ENCODE results near the gene FBXO5. TPM values are rescaled to one million over a fixed set of nuclear protein-coding genes. Genes with fewer than 3 reads are reported as not detected.

Gene FBXO5
- total and polyA plus RNA-seq, 9 of the 15 experiments (the other 6 are each of a cell fraction or from before 2014, with no cell fraction given): 17.8 to 89.3 (median 62.9) TPM

GRCh38 chr6:153002613-153003365, 19.9 kb upstream of the FBXO5 start, which contains the start of gene MTRF1L (continued):
- TF ChIP-seq, protein P1, sequence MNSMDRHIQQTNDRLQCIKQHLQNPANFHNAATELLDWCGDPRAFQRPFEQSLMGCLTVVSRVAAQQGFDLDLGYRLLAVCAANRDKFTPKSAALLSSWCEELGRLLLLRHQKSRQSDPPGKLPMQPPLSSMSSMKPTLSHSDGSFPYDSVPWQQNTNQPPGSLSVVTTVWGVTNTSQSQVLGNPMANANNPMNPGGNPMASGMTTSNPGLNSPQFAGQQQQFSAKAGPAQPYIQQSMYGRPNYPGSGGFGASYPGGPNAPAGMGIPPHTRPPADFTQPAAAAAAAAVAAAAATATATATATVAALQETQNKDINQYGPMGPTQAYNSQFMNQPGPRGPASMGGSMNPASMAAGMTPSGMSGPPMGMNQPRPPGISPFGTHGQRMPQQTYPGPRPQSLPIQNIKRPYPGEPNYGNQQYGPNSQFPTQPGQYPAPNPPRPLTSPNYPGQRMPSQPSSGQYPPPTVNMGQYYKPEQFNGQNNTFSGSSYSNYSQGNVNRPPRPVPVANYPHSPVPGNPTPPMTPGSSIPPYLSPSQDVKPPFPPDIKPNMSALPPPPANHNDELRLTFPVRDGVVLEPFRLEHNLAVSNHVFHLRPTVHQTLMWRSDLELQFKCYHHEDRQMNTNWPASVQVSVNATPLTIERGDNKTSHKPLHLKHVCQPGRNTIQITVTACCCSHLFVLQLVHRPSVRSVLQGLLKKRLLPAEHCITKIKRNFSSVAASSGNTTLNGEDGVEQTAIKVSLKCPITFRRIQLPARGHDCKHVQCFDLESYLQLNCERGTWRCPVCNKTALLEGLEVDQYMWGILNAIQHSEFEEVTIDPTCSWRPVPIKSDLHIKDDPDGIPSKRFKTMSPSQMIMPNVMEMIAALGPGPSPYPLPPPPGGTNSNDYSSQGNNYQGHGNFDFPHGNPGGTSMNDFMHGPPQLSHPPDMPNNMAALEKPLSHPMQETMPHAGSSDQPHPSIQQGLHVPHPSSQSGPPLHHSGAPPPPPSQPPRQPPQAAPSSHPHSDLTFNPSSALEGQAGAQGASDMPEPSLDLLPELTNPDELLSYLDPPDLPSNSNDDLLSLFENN (IDR thresholded peaks at IDR 0.05; ENCODE audit: low read depth in 2 of 2, low read length in 2 of 2): no peak; a peak in 1 of 4 replicates
- TF ChIP-seq, protein P2, sequence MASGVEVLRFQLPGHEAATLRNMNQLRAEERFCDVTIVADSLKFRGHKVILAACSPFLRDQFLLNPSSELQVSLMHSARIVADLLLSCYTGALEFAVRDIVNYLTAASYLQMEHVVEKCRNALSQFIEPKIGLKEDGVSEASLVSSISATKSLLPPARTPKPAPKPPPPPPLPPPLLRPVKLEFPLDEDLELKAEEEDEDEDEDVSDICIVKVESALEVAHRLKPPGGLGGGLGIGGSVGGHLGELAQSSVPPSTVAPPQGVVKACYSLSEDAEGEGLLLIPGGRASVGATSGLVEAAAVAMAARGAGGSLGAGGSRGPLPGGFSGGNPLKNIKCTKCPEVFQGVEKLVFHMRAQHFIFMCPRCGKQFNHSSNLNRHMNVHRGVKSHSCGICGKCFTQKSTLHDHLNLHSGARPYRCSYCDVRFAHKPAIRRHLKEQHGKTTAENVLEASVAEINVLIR (CRISPR knock-in tag; IDR thresholded peaks at IDR 0.05): peak; percentile 40; the same call in 1 of the 2 replicates
- TF ChIP-seq POU5F1 (IDR thresholded peaks at IDR 0.05; ENCODE audit: borderline replicate concordance, low read depth, low read length, partially characterized antibody): no peak
- peak; percentile 48; the same call in 1 of the 2 replicates for TF ChIP-seq NCOA1 (IDR thresholded peaks at IDR 0.05; ENCODE audit: low read depth)
- TF ChIP-seq BMI1 (IDR thresholded peaks at IDR 0.05; ENCODE audit: low read length): no peak
- no peak for TF ChIP-seq WHSC1 (IDR thresholded peaks at IDR 0.05; ENCODE audit: low read length)
- TF ChIP-seq ZNF316 (IDR thresholded peaks at IDR 0.05): peak; percentile 1; the same call in 1 of the 2 replicates
- TF ChIP-seq ZNF408 (CRISPR knock-in tag; IDR thresholded peaks at IDR 0.05; ENCODE audit: low read depth): no peak
- TF ChIP-seq RCOR1 (IDR thresholded peaks at IDR 0.05; ENCODE audit: borderline replicate concordance in 1 of 2, low read depth in 2 of 2, low read length in 2 of 2): peak in 1 of 2 experiments; percentile 59; a peak in 2 of 4 replicates
- no peak for TF ChIP-seq SNIP1 (IDR thresholded peaks at IDR 0.05; ENCODE audit: low read depth)
- no peak for TF ChIP-seq EP300 (IDR thresholded peaks at IDR 0.05; ENCODE audit: low read length)
- no peak for TF ChIP-seq ZBTB5 (IDR thresholded peaks at IDR 0.05)
- no peak for TF ChIP-seq ZEB2 (IDR thresholded peaks at IDR 0.05)
- no peak for TF ChIP-seq SRSF3 (IDR thresholded peaks at IDR 0.05; ENCODE audit: insufficient read depth, low read length)
- TF ChIP-seq SMAD4 (CRISPR knock-in tag; conservative IDR thresholded peaks at IDR 0.05): no peak
- no peak for TF ChIP-seq TARDBP (IDR thresholded peaks at IDR 0.05)
- TF ChIP-seq JUNB (CRISPR knock-in tag; conservative IDR thresholded peaks at IDR 0.05): no peak
- no peak for TF ChIP-seq ZNF347 (CRISPR knock-in tag; IDR thresholded peaks at IDR 0.05; ENCODE audit: low read depth)
- TF ChIP-seq NRF1 (conservative IDR thresholded peaks at IDR 0.05 in 1 of 2, IDR thresholded peaks at IDR 0.05 in 1 of 2): peak; percentile 88 to 89
- TF ChIP-seq, protein P3, sequence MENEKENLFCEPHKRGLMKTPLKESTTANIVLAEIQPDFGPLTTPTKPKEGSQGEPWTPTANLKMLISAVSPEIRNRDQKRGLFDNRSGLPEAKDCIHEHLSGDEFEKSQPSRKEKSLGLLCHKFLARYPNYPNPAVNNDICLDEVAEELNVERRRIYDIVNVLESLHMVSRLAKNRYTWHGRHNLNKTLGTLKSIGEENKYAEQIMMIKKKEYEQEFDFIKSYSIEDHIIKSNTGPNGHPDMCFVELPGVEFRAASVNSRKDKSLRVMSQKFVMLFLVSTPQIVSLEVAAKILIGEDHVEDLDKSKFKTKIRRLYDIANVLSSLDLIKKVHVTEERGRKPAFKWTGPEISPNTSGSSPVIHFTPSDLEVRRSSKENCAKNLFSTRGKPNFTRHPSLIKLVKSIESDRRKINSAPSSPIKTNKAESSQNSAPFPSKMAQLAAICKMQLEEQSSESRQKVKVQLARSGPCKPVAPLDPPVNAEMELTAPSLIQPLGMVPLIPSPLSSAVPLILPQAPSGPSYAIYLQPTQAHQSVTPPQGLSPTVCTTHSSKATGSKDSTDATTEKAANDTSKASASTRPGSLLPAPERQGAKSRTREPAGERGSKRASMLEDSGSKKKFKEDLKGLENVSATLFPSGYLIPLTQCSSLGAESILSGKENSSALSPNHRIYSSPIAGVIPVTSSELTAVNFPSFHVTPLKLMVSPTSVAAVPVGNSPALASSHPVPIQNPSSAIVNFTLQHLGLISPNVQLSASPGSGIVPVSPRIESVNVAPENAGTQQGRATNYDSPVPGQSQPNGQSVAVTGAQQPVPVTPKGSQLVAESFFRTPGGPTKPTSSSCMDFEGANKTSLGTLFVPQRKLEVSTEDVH (IDR thresholded peaks at IDR 0.05; ENCODE audit: low read depth, partially characterized antibody): peak; percentile 93
